NT2/D1 (cell line): ENCODE measurements around the gene PGS1.

ENCODE experiments used
- DNase-seq: peaks from one replicate; pipeline ENCODE4 v3.0.0-alpha.2; 2011; ENCODE audit warnings: low read depth, low spot score
- H3K27me3 ChIP-seq: 2 replicates; pipeline ENCODE4 v1.6.0; 2011; ENCODE audit warnings: mild to moderate bottlenecking; ENCODE audit not compliant: insufficient read length, insufficient read depth
- H3K36me3 ChIP-seq: 2 replicates; pipeline ENCODE4 v1.6.1; 2011; ENCODE audit warnings: mild to moderate bottlenecking, low read length, mixed read lengths; ENCODE audit not compliant: insufficient read depth, insufficient read length
- H3K4me1 ChIP-seq: 2 replicates; pipeline ENCODE4 v1.5.1; 2011; ENCODE audit not compliant: insufficient read depth, insufficient read length
- H3K4me3 ChIP-seq: 2 replicates; pipeline ENCODE4 v1.5.1; 2011; ENCODE audit warnings: low read depth; ENCODE audit not compliant: insufficient read length
- H3K9ac ChIP-seq: 2 replicates; pipeline ENCODE4 v1.6.0; 2011; ENCODE audit warnings: low read depth; ENCODE audit not compliant: insufficient read length
- H3K9me3 ChIP-seq: 2 replicates; pipeline ENCODE4 v1.5.1; 2011; ENCODE audit warnings: mild to moderate bottlenecking, low read length; ENCODE audit not compliant: insufficient read depth
- SUZ12 ChIP-seq: IDR thresholded peaks from 2 replicates; pipeline ENCODE4 v1.6.1; 2011; ENCODE audit not compliant: insufficient read length, insufficient read depth; ENCODE audit errors: extremely low read depth
- YY1 ChIP-seq: IDR thresholded peaks from 2 replicates; pipeline ENCODE4 v1.6.1; 2011; ENCODE audit not compliant: insufficient read length, insufficient read depth
- ZNF274 ChIP-seq: IDR thresholded peaks from 2 replicates; pipeline ENCODE4 v1.6.1; 2011; ENCODE audit warnings: mild to moderate bottlenecking, low read depth, low read length

Gene PGS1

GRCh38 chr17:78429618-78429995 lies 51.2 kb downstream of the PGS1 start:
- H3K27me3 ChIP-seq: no peaks in the 10 kb centered on the region
- no peak for TF ChIP-seq SUZ12
- no peak for TF ChIP-seq ZNF274
- TF ChIP-seq YY1: no peak
- peaks cover 19% of the 10 kb centered on the region for H3K4me1 ChIP-seq
- DNase-seq: no peak
- no peak overlapping the region for H3K9ac ChIP-seq
- H3K9me3 ChIP-seq: no peaks in the 10 kb centered on the region
- H3K36me3 ChIP-seq: peaks cover 43% of the 10 kb centered on the region
- H3K4me3 ChIP-seq: no peak overlapping the region

GRCh38 chr17:78430892-78431691 lies 52.6 kb downstream of the PGS1 start:
- no peaks in the 10 kb centered on the region for H3K27me3 ChIP-seq
- H3K9me3 ChIP-seq: no peaks in the 10 kb centered on the region
- no peak overlapping the region for H3K4me3 ChIP-seq
- H3K9ac ChIP-seq: no peak overlapping the region
- peaks cover 30% of the 10 kb centered on the region for H3K36me3 ChIP-seq
- no peak for DNase-seq
- peaks cover 26% of the 10 kb centered on the region for H3K4me1 ChIP-seq
- TF ChIP-seq YY1 (no peak), ZNF274 (no peak), SUZ12 (no peak)

- no peaks in the 10 kb centered on the region for H3K9me3 ChIP-seq
- no peak overlapping the region for H3K9ac ChIP-seq
- peaks cover 25% of the 10 kb centered on the region for H3K36me3 ChIP-seq
- H3K4me3 ChIP-seq: no peak overlapping the region
- TF ChIP-seq SUZ12 (no peak), ZNF274 (no peak), YY1 (no peak)
- DNase-seq: no peak
- no peaks in the 10 kb centered on the region for H3K27me3 ChIP-seq
- H3K4me1 ChIP-seq: peaks cover 26% of the 10 kb centered on the region
Measured at GRCh38 chr17:78431692-78431958, 53.2 kb downstream of the PGS1 start.

GRCh38 chr17:78432226-78433012 lies 54.0 kb downstream of the PGS1 start:
- Histone ChIP-seq H3K4me3 (no peak overlapping the region), H3K9me3 (no peaks in the 10 kb centered on the region), H3K9ac (no peak overlapping the region), H3K4me1 (peaks cover 26% of the 10 kb centered on the region), H3K27me3 (no peaks in the 10 kb centered on the region), H3K36me3 (peaks cover 17% of the 10 kb centered on the region)
- DNase-seq: no peak
- TF ChIP-seq ZNF274: no peak
- TF ChIP-seq YY1: no peak
- no peak for TF ChIP-seq SUZ12

- Histone ChIP-seq H3K36me3 (peaks cover 15% of the 10 kb centered on the region), H3K27me3 (no peaks in the 10 kb centered on the region), H3K4me1 (peaks cover 22% of the 10 kb centered on the region), H3K4me3 (no peak overlapping the region), H3K9ac (no peak overlapping the region), H3K9me3 (no peaks in the 10 kb centered on the region)
- DNase-seq: no peak
- TF ChIP-seq YY1 (no peak), SUZ12 (no peak), ZNF274 (no peak)
Measured at GRCh38 chr17:78433013-78433727, 54.7 kb downstream of the PGS1 start.

GRCh38 chr17:78433780-78434335 lies 55.4 kb downstream of the PGS1 start:
- no peak for TF ChIP-seq YY1
- TF ChIP-seq SUZ12: no peak
- TF ChIP-seq ZNF274: no peak
- H3K4me1 ChIP-seq: peaks cover 21% of the 10 kb centered on the region
- DNase-seq: no peak
- H3K9ac ChIP-seq: no peak overlapping the region
- peaks cover 14% of the 10 kb centered on the region for H3K36me3 ChIP-seq
- H3K27me3 ChIP-seq: no peaks in the 10 kb centered on the region
- H3K4me3 ChIP-seq: no peak overlapping the region
- no peaks in the 10 kb centered on the region for H3K9me3 ChIP-seq
